ENCODE results near the gene RNLS.

DNA sequence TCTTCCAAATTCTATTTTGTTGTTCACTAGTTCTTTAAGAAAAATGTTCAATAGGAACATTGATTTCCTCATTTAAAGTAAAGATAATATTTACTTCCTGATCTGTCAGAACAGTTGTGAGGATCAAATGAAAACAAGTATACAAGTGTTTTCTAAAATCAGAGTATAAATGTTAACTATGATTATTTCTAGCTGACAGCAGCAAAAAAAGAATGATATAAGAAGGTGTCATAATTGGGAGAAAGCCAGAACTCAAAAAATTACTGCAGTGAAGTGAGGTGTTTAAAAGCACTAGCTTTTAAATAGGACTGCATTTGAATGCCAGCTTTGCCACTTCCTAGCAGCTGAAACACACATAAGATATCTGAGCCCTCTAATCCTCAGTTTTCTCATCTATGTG lies 283.3 kb downstream of the RNLS start:
- TF ChIP-seq, protein P1, sequence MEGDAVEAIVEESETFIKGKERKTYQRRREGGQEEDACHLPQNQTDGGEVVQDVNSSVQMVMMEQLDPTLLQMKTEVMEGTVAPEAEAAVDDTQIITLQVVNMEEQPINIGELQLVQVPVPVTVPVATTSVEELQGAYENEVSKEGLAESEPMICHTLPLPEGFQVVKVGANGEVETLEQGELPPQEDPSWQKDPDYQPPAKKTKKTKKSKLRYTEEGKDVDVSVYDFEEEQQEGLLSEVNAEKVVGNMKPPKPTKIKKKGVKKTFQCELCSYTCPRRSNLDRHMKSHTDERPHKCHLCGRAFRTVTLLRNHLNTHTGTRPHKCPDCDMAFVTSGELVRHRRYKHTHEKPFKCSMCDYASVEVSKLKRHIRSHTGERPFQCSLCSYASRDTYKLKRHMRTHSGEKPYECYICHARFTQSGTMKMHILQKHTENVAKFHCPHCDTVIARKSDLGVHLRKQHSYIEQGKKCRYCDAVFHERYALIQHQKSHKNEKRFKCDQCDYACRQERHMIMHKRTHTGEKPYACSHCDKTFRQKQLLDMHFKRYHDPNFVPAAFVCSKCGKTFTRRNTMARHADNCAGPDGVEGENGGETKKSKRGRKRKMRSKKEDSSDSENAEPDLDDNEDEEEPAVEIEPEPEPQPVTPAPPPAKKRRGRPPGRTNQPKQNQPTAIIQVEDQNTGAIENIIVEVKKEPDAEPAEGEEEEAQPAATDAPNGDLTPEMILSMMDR (conservative IDR thresholded peaks at IDR 0.05; ENCODE audit: low read length), result no peak
- TF ChIP-seq EZH2phosphoT487 (IDR thresholded peaks at IDR 0.05; ENCODE audit: borderline replicate concordance, low read depth, low read length), result no peak

All from OCI-LY7 (cell line).